ENCODE results near the gene MACROD2. TPM values are rescaled to one million over a fixed set of nuclear protein-coding genes. Genes with fewer than 3 reads are reported as not detected.

MACROD2 gene
- total RNA-seq, 1 donor = 1.3 TPM

DNA sequence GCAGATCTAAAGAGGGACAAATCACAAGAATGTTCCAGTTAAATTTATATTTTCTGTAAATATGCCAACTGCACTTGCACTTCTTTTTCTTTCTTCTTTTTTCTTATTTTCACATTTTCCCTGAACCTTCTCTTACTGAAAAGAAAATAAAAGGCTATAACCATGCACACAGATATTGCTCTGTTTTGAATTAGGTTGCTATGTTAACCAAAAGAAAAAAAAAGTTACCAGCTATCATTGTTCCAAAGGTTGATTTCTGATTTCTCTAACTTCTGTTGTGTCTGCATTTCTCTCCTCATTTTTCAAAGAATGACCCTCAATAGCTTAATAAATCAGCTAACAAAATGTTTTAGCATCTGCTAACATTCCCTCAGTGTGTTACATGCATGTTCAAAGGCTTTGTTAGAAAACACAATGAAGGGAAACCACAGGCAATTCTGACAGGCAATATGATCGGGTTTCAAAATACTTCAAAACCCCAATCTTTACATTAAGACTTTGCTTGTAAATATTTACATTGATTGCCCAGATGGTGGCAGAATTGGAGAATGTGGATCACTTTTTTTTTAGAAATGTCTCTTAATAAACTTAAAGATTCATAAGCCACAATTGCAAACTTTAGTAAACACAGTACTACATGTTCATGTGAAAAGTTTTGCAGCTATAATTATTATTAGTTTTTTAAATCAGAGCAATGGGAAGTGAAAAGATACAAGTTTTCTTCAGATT is 1270.4 kb downstream of the MACROD2 start:
- H3K4me3 ChIP-seq (ENCODE audit: low read depth, low read length) = no peak overlapping the region
- DNase-seq (ENCODE audit: low read depth) = no peak
- TF ChIP-seq, protein P1, sequence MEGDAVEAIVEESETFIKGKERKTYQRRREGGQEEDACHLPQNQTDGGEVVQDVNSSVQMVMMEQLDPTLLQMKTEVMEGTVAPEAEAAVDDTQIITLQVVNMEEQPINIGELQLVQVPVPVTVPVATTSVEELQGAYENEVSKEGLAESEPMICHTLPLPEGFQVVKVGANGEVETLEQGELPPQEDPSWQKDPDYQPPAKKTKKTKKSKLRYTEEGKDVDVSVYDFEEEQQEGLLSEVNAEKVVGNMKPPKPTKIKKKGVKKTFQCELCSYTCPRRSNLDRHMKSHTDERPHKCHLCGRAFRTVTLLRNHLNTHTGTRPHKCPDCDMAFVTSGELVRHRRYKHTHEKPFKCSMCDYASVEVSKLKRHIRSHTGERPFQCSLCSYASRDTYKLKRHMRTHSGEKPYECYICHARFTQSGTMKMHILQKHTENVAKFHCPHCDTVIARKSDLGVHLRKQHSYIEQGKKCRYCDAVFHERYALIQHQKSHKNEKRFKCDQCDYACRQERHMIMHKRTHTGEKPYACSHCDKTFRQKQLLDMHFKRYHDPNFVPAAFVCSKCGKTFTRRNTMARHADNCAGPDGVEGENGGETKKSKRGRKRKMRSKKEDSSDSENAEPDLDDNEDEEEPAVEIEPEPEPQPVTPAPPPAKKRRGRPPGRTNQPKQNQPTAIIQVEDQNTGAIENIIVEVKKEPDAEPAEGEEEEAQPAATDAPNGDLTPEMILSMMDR (IDR thresholded peaks at IDR 0.05; ENCODE audit: insufficient read depth, low read length) = no peak

DNA sequence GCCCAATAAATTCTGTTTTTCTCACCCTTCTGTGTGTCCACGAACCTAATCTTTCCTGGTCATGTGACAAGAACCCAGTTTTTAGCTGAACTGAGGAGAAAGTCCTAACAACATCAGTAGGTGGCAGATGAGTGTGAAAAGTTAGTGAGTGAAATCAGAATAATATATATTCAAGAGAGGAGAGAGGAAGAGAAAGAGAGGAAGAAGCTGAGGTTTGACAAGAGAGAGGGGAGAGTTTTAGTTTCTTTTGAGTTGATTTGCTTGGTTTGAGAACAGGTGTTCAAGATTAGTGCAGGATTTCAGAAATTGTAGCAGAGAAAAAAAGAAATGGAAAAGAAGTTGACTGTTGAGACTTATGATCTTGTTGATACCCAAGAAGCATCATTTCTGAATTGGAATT is 1272.6 kb downstream of the MACROD2 start:
- no peak overlapping the region for H3K4me3 ChIP-seq (ENCODE audit: low read depth, low read length)
- no peak for DNase-seq (ENCODE audit: low read depth)
- TF ChIP-seq, protein P1 (IDR thresholded peaks at IDR 0.05; ENCODE audit: insufficient read depth, low read length) = no peak

DNA sequence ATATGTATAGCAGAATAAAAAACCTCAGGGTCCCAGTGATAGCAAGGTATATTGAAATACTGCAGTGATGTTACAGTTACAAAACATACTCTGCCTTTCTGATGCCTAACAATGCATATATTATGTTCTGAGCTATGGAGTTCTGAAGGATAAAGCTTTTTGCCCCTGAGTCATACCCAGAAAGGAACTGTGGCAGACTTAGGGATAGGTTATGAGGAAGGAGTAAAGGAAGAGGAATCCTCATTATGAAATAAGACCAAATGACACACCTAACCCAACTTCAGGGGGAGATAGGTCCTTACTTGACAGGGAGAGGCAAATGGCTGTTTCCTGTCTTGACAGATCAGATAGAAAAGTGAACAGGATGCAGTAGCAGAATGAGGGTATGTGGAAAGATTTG is 1282.7 kb downstream of the MACROD2 start:
- TF ChIP-seq, protein P1 (IDR thresholded peaks at IDR 0.05; ENCODE audit: insufficient read depth, low read length) = no peak
- no peak for DNase-seq (ENCODE audit: low read depth)
- no peak overlapping the region for H3K4me3 ChIP-seq (ENCODE audit: low read depth, low read length)

DNA sequence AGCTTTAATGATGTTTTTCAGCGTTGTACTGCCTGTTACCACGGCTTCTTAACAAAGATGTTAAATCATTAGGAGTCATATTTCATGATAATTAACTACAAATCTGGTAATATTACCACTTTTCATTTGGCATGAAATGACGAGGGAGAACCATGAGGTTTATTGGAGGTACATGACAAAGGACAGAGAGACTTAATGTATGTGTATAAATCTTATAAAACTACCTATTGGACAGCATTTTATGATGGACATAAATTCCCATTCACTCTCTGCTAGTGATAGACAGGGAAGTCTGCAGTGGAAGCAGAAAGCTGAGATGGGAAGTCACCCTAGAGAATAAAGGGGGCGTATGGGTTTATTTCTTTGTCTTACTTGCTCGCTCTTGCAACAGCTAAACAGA is 1292.0 kb downstream of the MACROD2 start:
- no peak overlapping the region for H3K4me3 ChIP-seq (ENCODE audit: low read depth, low read length)
- TF ChIP-seq, protein P1 (IDR thresholded peaks at IDR 0.05; ENCODE audit: insufficient read depth, low read length) = no peak
- no peak for DNase-seq (ENCODE audit: low read depth)

DNA sequence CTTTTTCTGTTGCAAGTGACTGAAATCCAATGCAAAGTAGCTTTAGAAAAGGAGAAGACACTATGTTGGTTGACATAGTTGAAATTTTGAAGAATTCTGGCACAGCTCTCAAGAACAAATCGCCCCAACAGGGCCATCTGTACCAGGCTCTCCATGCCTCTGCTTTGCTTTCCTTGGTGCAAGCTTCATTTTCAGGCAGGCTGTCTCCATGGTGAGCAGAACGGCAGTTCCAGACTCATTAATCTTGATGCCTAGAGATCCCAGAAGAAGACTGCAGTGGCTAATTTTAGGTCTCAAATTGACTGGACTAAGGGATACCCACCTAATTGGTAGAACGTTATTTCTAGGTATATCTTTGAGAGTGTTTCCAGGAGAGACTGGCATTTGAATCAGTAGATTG is 1292.8 kb downstream of the MACROD2 start:
- DNase-seq (ENCODE audit: low read depth) = no peak
- TF ChIP-seq, protein P1 (IDR thresholded peaks at IDR 0.05; ENCODE audit: insufficient read depth, low read length) = no peak
- H3K4me3 ChIP-seq (ENCODE audit: low read depth, low read length) = no peak overlapping the region

DNA sequence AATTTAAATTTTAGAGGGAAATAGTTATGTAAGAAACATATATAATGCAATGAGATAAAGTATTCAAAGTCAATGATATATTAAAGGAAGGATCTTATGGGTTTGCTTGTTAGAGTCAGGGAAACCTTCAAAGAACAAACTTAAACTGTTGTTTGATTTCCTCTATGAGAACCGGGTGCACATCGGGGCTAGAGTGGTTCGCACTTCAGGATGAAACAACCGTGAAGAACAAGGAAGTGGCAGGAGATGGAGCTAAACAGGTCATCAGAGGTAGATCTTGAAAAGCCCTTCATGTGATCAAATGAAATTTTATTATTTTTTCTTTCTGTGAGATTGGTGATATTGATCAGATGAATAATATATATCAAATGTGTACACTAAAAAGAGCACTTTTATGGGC is 1294.0 kb downstream of the MACROD2 start:
- no peak for DNase-seq (ENCODE audit: low read depth)
- TF ChIP-seq, protein P1 (IDR thresholded peaks at IDR 0.05; ENCODE audit: insufficient read depth, low read length) = no peak
- no peak overlapping the region for H3K4me3 ChIP-seq (ENCODE audit: low read depth, low read length)

DNA sequence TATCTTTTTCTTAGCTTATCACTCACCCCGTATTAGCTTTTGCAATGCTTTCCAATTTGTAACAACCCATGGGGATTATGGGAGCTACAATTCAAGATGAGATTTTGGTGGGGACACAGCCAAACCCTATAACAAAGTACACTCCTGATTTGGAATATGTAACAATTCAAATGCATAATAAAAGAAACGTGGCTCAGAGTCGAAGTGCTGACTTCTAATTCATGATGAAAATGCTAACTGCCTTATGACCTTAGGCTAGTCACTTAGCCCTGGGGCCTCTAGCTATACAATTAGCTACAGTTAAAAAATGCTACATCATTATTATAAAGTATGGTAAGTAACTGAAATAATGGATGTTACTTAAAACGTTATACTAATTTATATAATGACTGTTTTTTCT is 1297.1 kb downstream of the MACROD2 start:
- DNase-seq (ENCODE audit: low read depth) = no peak
- no peak overlapping the region for H3K4me3 ChIP-seq (ENCODE audit: low read depth, low read length)
- TF ChIP-seq, protein P1 (IDR thresholded peaks at IDR 0.05; ENCODE audit: insufficient read depth, low read length) = no peak
